GM21576 (cell line): ENCODE measurements around the gene ATP5ME.

Source experiments
- ATAC-seq: cut with Tn5 transposase; IDR thresholded peaks from one replicate; pipeline ENCODE4 v1.9.1; 2021; ENCODE audit warnings: mild to moderate bottlenecking, moderate library complexity; ENCODE audit not compliant: unreplicated experiment

Gene ATP5ME

DNA sequence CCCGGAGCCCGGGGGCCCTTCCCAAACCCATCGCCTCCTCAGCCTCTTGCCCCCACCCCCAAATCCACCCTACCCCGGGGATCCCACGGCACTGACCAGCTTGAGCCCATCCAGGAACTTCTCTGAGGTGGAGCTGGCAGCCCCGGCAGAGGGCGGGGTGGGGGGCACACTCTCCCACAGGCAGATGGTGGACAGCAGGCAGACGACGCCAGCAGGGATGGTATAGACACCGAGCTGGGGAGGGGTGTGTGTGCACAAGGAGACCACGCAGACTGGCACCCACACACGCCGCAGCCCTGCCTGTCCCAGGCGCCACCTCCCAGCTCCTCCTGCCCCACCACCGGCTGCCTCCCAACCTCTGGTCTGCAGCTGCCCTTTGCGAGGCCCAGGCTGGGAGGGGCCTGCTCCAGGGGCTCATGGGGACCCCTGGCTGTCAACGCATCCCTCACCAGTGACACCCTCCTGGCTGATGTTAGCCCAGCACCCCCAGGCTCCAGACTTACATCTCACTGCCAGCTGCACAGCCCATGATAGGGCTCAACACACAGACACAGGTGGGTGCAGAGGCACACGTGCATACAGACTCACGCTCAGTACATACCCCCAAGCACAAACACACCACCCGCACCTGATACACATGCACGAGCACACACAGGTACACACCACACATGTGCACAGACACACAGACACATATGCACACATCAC, 10.7 kb upstream of the ATP5ME start:
- no peak for ATAC-seq

DNA sequence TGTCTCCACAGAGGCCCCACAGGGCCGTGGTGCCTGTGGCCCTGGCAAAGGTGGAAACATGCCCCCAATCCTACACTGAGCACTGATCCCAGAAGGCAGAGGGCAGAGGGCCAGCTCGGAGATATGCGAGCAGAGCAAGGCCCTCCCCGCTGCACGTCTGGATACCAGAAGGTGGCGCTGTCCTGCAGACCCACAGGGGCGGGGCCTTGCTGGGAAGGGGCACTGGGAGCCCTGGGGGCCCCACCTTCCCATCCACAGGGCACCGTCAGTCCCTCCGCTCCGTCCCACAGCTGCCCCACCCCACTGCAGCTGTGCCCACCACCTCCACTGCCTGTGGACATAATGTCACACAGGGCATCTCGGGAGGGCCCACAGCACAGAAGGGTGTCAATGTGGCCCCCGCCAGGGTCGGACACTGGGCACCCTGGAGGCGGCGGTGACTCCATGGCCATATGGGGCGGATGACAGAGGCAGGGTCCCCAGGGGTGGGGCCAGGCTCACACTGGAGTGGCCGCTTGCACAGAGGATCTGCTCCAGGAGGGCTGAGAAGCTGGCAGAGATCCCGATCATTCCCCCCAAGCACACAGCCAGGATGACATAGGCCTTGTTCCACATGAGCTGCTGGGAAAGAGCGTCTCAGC, 10.0 kb upstream of the ATP5ME start:
- ATAC-seq, result no peak

DNA sequence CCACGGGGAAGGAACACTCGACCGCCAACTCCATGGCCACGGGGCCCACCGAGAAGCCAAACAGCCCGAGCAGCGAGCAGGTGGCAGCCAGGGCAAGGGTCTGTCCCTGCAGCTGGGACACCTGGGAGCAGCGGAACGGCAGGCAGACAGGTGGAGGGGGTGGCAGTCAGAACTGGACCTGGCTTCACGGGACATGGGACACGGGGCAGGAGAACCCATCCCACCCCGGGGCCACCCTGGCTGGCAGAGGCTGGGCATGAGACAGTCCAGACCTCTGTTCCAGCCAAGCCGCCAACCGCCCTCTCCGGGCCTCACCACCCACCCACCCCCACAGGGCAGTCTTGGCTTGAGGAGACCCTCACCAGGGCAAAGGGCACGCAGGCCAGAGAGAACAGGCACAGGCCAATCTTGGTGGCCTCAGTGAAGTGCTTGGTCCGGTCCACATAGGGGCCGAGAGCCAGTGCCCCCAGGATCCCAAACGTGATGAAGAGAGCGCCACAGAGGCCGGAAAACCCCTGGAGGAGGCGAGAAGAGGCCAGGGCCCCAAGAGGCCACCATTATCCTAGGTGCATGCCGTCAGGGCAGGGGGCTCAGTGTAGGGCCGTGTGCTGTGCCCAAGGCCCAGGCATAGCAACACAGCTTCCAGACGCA, 9.3 kb upstream of the ATP5ME start:
- ATAC-seq, result no peak

DNA sequence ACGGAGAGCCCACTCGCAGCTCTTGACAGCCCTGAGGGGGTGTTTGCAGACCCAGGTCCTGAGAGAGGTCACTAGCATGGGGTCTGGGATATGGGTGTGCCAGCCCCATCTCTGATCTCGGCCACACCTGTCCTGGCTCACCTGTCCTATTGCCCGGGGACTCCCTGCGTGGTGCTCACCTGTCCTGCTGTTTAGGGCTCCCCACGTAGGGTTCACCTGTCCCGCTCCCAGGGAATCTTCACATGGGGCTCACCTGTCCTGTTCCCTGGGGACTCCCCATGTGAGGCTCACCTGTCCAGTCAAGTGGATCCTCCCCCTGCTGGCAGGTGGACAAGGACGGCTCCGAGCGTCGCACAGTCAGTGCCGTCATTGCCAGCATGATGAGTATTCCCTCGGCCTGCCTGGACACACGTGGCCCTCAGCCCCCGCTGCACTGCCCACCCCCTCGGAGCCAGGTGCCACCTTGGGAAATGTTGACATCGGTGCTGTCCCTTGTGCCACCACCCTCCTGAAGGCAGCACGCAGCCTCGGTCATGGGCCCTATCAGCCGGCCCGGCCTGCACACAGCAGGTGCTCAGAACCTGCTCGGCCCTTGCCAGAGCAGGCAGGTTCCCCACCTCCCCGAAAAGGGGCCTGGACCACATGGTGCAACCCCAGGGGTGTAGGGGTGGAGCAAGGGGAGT, 8.6 kb upstream of the ATP5ME start:
- no peak for ATAC-seq

DNA sequence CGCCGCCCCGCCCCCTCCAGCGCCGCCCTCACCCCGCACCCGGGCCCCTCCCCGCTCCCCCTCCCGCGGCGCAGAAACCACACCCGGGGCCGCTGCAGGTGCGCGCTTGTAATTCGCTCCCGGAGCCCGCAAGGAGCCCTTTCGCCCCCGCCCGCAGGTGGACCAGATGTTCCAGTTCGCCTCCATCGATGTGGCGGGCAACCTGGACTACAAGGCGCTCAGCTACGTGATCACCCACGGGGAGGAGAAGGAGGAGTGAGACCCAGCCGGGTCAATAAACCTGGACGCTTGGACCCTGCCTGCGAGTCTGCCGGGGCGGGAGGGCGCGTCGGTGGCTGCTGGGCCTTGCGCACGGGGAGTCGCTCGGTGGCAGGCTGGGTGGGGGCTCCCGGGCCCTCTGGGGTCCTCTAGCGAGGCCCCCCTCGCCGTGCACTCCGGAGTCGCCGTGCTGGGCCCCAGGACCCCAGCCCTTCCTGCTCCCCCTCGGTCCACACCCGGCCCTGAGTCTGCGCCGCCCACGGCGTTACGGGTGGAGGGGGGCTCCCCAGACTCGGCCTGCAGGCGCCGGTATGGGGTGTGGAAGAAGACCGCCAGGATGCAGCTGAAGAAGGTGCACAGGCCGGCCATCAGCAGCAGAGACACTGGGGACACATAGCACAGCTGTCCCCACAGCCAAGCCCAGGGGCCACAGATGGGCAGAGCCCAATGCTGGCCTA, 7.8 kb upstream of the ATP5ME start:
- no peak for ATAC-seq

DNA sequence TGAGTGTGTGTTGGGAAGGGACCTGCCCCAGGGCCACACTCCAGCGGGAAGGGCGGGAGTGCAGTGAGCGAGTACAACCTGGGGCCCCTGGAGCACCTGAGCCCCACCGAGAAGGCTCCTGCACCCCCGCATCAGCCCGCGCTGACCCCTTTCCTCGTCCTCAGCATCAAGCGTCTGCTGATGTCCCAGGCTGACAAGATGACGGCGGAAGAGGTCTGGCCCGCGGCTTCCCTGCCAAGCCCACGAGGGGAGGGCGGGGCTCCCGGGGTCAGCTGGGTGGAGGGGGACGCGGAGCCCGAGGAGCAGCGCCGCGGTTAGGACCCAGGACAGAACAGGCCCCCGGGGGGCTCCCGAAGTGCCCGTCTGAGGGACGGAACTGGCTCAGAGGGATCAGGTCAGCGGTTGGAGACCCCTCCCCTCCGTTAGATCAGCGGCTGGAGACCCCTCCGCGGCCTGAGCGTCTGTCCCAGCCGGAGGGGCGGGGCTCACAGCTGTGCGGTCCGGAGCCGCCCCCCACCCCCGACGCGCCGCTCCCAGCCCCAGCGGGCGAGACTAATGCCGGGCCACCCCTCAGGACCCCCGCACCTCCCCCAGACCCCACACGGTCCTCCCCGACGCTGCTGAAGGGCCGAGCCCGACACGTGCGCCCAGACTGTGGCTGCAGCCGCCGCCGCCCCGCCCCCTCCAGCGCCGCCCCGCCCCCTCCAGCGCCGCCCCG, 7.0 kb upstream of the ATP5ME start:
- no peak for ATAC-seq

GRCh38 chr4:680551-680927, 6.5 kb upstream of the ATP5ME start:
- no peak for ATAC-seq

DNA sequence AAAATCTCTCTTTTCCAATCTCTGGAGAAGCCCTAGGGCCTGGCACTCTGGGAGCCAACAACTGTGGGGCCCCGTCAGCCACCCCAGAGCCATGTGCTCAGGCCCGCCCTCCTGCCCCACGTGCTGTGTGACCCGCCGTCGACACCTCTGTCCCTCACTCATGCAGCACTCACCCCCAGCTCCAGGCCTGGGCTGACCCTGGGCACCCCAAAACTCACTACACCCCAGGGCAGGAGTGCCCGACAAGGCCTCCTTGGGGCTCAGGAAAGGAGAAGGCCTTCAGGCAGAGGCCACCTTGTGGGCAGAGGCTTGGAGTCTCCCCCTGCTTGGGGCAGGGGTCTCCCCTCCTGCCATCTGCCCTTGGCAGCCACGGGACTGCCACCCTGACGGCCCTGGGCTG, 6.0 kb upstream of the ATP5ME start:
- ATAC-seq, result no peak

DNA sequence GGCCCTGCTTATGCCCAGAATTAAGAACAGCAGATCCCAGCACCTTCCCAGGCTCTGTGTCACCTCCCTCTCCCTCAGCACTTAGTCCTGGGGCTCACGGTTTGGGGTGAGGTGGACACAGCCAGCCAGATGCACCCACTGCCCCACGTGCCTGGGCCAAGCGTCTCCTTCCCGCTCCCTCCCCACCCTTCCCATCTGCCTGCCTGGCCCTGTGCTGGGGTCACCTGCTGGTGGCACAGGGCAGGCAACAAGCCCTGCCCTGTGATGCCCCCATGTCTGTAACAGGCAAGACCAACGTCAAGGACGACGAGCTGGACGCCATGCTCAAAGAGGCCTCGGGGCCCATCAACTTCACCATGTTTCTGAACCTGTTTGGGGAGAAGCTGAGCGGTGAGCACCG, 5.6 kb upstream of the ATP5ME start:
- ATAC-seq, result no peak

DNA sequence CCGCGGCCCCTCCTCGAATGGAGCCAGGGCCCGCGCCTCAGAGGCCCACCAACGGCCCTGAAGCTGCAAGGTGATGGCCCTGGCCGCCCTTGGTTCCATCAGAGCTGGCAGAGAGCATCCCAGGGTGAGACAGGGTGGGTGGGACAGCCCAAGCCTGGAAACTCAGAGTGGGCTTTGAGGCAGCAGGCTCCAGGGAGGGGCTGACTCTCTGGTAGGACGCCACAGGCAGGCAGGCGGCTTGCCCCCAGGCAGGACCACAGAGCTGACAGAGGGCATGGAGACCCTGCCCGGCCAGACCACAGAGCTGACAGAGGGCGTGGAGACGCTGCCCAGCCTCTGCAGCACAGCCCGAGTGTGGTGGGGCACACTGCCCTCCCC, 5.0 kb upstream of the ATP5ME start:
- no peak for ATAC-seq

DNA sequence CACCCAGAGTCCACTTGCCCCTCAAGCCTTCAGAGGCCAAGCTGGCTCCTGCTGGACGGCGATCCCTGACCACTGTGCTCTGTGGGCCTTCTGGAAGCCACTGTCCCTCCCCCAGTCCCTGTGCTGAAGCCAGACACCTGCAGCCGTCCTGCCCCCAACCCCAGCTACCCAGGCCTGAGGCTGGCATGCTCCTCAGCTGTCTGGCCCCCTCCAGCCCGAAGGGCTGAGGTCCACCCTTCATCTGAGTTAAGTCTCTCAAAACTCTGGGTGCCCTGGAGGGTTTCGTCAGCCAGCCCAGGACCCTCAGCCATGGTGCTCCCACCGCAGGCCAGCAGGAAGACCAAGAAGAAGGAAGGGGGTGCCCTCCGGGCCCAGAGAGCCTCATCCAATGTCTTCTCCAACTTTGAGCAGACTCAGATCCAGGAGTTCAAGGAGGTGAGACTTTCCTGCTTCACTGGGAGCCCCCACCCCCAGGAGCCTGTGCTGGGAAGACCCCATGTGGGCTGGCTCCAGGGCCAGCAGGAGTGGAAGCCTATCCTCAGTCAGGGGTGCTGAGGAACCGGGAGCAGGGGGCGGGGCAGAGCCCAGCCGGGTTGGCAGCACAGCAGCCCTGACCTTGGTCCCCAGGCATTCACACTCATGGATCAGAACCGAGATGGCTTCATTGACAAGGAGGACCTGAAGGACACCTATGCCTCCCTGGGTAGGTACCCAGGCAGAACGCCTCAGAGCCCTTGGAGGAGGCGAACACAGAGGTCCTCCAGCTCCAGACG, 4.4 kb upstream of the ATP5ME start:
- ATAC-seq, result no peak

DNA sequence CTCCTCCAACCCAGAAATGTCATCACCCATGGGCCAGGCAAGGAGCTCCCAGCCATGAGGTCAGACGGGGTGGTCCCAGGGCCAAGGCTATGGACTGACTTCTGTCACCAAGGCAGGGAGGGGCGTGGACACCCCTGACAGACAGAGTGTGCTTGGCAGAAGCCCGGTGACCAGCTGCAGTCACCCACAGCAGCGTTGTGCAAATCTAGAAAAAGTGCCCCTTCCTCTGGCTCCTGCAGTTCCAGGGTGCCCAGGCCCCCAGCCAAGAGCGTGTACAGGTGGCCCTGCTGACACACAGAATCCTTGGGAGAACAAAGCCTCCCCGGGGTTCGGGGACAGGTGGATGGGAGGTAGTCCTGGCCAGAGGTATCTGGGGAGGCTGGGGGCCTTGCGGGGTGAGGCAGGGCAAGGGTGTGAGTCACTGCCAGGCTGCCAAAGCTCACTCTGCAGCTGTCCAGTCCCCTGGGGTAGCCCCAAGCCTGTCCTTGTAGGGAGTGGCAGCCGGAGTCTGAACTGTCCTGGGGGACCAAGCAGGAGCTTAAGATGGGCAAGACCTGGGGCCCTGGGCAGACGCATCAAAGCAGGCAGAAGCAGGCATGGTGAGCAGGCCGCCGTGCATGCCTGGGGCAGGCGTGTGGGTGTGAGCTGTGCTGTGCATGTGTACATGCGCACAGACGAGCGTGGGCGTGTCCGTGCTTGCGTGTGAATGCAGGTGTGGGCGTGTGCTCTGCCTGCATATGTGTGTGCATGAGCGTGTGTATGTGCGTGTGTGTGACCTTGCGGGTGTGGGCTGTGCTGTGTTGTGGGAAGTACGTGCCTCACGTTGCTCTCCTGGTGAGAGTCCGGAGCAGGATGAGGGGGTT, 3.6 kb upstream of the ATP5ME start:
- no peak for ATAC-seq

GRCh38 chr4:676871-677235, 2.8 kb upstream of the ATP5ME start:
- no peak for ATAC-seq

DNA sequence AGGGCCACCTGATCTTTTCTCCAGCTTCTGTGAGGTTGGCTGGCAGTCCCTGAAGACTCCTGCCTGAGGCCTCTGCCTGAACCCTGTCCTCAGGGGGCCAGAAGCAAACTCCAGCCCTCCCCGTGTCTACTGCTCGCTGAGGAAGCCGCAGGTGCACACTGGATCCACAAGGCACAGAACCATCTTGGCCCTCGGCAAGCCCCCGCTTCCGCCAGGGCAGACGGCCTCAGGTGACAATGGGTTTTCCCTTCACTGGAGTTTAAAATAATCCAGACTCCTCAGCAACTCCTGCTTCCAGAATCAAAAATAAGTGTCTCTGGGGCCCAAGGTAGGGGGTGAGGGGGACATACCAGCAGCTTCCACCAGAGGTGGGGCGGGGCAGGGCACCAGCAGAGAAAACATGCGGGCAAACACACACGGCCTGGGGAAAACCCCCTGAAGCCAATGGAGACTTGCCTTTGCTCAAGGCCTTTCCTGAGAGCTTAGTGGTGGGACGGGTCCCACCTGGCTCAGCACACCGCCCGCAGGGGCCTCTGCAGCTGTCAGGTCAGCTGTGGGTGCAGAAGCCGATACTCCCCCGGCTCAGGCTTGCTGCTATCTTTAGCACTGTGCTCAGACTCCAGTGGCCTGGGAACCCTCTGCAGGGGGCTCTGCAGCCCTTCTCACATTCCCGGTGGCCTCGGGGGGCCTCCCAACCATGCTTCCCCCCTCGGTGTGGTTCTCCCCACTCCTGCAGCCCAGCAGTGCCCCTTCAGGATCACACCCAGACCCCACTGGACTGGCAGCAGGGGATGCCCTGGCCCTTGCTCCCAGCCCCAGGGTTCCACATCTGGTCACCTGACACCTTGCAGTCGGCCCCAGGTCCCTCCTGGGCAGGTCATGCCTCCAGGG, 2.1 kb upstream of the ATP5ME start:
- ATAC-seq, result peak; percentile 32

DNA sequence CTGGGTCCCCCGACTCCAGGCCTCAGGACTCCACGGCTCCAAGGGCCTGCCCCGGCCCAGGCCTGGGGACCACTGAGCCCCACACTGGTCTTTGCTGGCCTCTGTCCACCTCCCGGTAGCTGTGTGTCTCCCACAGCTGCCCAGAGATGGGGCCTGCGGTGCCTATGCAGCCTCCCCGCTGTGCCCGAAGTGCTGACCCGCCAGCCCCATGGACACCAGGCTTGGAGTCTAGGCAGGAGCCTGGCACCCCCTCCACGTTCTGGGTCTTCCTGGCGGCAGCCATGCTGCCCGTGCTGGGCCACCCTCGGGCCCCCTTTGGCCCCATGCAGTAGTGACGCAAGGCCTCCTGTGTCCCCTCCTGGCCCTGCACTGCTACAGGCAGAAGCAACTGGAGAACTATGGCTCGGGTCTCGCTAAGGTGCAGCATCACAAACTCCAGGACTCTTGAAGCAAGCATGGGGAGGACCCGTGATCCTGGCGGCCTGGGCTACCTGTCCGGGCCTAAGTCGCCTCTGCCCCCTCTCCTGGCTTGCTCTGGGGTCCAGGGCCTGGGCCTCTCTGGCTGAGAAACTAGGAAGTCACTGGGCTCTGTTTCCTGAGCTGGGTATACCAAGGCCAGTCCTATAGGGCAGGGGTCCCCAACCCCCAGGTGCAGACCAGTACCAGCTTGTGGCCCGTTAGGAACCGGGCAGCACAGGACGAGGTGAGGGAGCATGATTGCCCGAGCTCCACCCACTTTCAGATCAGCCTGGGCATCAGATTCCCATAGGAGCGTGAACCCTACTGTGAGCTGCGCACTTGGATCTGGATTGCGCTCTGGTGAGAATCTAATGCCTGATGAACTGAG, 1.2 kb upstream of the ATP5ME start:
- peak; percentile 4 for ATAC-seq

DNA sequence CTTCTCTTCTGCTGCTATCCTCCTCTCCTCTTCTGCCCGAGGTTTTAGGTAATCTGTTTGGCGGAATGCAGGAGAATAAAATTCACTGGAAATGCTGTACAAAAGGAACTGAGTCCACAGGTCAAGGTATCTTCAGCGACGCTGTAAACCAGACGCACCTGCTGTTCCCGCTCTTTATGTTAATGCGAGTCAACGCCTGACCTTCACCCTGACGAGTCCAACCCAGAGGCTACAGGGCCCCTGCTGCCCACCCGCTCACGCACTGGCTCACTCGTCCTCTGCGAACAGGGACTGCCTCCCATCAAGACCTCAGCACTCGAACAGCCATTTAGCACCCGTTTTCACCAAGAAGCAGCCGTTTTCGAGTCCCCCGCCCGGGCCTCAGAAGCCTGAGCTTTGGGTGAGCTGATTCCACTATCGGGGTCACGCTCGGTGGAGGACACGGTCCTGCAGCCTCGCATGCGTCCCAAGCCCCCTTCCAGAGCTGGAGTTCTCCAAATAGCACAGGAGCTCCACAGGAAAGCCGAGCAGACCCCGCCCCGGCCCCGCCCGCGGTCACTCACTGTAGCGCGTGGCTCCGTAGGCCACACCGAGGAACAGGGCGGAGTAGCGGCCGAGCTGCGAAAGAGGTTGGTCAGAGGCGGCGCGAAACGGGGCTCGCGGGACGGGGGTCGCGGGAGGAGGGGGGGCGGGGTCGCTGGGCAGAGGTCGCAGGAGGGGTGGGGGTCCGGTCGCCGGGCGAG, 556 bp downstream of the ATP5ME start:
- no peak for ATAC-seq
